Measurements from ENCODE around the gene PSMD11. TPM values are rescaled to one million over a fixed set of nuclear protein-coding genes. Genes with fewer than 3 reads are reported as not detected.

Gene PSMD11
- total RNA-seq, 1 experiment from 2014 or later, result 169 TPM

DNA sequence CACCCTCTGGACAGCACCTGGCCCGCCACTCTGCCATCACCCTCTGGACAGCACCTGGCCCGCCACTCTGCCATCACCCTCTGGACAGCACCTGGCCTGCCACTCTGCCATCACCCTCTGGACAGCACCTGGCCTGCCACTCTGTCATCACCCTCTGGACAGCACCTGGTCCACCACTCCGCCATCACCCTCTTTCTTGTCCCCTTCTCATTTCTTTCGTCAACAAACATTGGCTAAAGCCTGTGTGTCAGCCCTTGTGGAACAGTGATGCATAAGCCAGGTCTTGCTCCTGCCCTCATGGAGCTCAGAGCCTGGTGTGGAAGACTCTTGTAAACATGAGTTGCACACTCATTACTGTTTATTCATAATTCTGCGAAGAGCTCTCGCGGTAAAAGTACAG, 73.7 kb downstream of the PSMD11 start:
- Histone ChIP-seq H2BK20ac (ENCODE audit: low read depth, low read length, poor library complexity, severe bottlenecking) (no peak overlapping the region), H3K4ac (ENCODE audit: low read depth, low read length) (no peak overlapping the region), H4K5ac (ENCODE audit: insufficient read length, low read depth, low read length) (no peak overlapping the region), H3K23ac (ENCODE audit: insufficient read length, low read depth, low read length) (no peak overlapping the region), H3K27me3 (ENCODE audit: insufficient read depth, low read length) (no peaks in the 10 kb centered on the region), H3K18ac (ENCODE audit: insufficient read length, low read depth, low read length) (no peak overlapping the region), H3K27ac (ENCODE audit: insufficient read length, low read depth, low read length) (no peak overlapping the region), H2BK12ac (ENCODE audit: insufficient read length, low read depth, low read length) (no peak overlapping the region), H3K9me3 (ENCODE audit: control insufficient read depth, low read depth, low read length) (no peaks in the 10 kb centered on the region), H3K79me1 (ENCODE audit: insufficient read depth, low read depth, low read length, poor library complexity, severe bottlenecking) (no peaks in the 10 kb centered on the region), H2BK120ac (ENCODE audit: low read depth, low read length, poor library complexity, severe bottlenecking) (no peak overlapping the region), H2AK5ac (ENCODE audit: insufficient read length, low read length) (no peak overlapping the region), H4K91ac (ENCODE audit: insufficient read length, low read depth, low read length) (no peak overlapping the region), H3K23me2 (ENCODE audit: insufficient read length, low read depth, low read length, poor library complexity, severe bottlenecking) (peaks cover 5% of the 10 kb centered on the region), H4K8ac (replicated peaks; ENCODE audit: insufficient read length, low read depth, low read length) (no peak overlapping the region), H4K20me1 (ENCODE audit: control insufficient read depth, insufficient read depth, insufficient read length) (no peaks in the 10 kb centered on the region), H3K4me1 (ENCODE audit: insufficient read depth, low read length) (peaks cover 17% of the 10 kb centered on the region; the same call in 1 of the 2 replicates), H3K9ac (ENCODE audit: extremely low read depth, insufficient read length, low read length) (no peak overlapping the region), H3K4me2 (ENCODE audit: insufficient read depth, insufficient read length, low read length) (no peak overlapping the region), H3T11ph (ENCODE audit: low read length) (no peak overlapping the region), H3K56ac (ENCODE audit: insufficient read length, low read depth, low read length) (no peak overlapping the region), H2BK5ac (ENCODE audit: insufficient read length, low read length) (no peak overlapping the region), H2AFZ (ENCODE audit: low read length) (no peak overlapping the region), H3K79me2 (ENCODE audit: insufficient read depth, low read length) (no peaks in the 10 kb centered on the region), H2BK15ac (ENCODE audit: low read depth, low read length) (no peak overlapping the region), H3K14ac (ENCODE audit: insufficient read depth, low read length) (no peak overlapping the region)
- no peaks in the 10 kb centered on the region for H3K9me3 Mint-ChIP-seq
- WGBS (ENCODE audit: extremely low coverage, insufficient read length, low lambda C conversion rate), result no CpG with 5 or more reads among the region's 7 CpGs
- H3K4me3 Mint-ChIP-seq, result no peak overlapping the region
- H3K4me1 Mint-ChIP-seq, result peaks cover 63 to 69% of the 10 kb centered on the region in 2 experiments
- no peaks in the 10 kb centered on the region for H3K36me3 Mint-ChIP-seq (ENCODE audit: insufficient read depth in 1 of 3, low read depth in 3 of 3)
- peaks cover 10% of the 10 kb centered on the region for H3K27me3 Mint-ChIP-seq (ENCODE audit: low read depth)
- TF ChIP-seq, protein P1, sequence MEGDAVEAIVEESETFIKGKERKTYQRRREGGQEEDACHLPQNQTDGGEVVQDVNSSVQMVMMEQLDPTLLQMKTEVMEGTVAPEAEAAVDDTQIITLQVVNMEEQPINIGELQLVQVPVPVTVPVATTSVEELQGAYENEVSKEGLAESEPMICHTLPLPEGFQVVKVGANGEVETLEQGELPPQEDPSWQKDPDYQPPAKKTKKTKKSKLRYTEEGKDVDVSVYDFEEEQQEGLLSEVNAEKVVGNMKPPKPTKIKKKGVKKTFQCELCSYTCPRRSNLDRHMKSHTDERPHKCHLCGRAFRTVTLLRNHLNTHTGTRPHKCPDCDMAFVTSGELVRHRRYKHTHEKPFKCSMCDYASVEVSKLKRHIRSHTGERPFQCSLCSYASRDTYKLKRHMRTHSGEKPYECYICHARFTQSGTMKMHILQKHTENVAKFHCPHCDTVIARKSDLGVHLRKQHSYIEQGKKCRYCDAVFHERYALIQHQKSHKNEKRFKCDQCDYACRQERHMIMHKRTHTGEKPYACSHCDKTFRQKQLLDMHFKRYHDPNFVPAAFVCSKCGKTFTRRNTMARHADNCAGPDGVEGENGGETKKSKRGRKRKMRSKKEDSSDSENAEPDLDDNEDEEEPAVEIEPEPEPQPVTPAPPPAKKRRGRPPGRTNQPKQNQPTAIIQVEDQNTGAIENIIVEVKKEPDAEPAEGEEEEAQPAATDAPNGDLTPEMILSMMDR (conservative IDR thresholded peaks at IDR 0.05), result no peak
- no peak for DNase-seq
- H3K27ac Mint-ChIP-seq, result no peak overlapping the region
